ENCODE results near the gene SIRPG. TPM values are rescaled to one million over a fixed set of nuclear protein-coding genes. Genes with fewer than 3 reads are reported as not detected.
"Not testable (repeated sequence)": the region's sequence is repeated elsewhere in the genome, so short reads cannot be mapped to it uniquely, and the experiment has no call there.

Gene SIRPG
- total RNA-seq, 2 donors from 2014 or later, result 37.0 to 55.4 TPM

- Mint-ChIP-seq H3K4me1 (ENCODE audit: low read depth) (peaks cover 88% of the 10 kb centered on the region), H3K36me3 (ENCODE audit: insufficient read depth in 2 of 2) (peaks cover 4 to 21% of the 10 kb centered on the region in 2 donors), H3K27ac (peak overlapping the region; percentile 31), H3K4me3 (peak overlapping the region in 1 of 2 donors; percentile 30), H3K27me3 (ENCODE audit: low read depth) (no peaks in the 10 kb centered on the region), H3K9me3 (no peaks in the 10 kb centered on the region)
- DNase-seq (no peak), ATAC-seq (replicated peaks in 1 of 2) (no peak)
Measured at GRCh38 chr20:1626528-1627199, 30.9 kb downstream of the SIRPG start.

- DNase-seq (no peak), ATAC-seq (replicated peaks in 1 of 2) (peak; percentile 52 to 63)
- no peaks in the 10 kb centered on the region for H3K9me3 Mint-ChIP-seq
- H3K27ac Mint-ChIP-seq, result peak overlapping the region; percentile 75
- no peaks in the 10 kb centered on the region for H3K27me3 Mint-ChIP-seq (ENCODE audit: low read depth)
- peak overlapping the region; percentile 41 to 77 for H3K4me3 Mint-ChIP-seq
- H3K4me1 Mint-ChIP-seq (ENCODE audit: low read depth), result peaks cover 92% of the 10 kb centered on the region
- H3K36me3 Mint-ChIP-seq (ENCODE audit: insufficient read depth in 2 of 2), result peaks cover 4 to 21% of the 10 kb centered on the region in 2 donors
Measured at GRCh38 chr20:1625083-1625690, 32.4 kb downstream of the SIRPG start.

DNA sequence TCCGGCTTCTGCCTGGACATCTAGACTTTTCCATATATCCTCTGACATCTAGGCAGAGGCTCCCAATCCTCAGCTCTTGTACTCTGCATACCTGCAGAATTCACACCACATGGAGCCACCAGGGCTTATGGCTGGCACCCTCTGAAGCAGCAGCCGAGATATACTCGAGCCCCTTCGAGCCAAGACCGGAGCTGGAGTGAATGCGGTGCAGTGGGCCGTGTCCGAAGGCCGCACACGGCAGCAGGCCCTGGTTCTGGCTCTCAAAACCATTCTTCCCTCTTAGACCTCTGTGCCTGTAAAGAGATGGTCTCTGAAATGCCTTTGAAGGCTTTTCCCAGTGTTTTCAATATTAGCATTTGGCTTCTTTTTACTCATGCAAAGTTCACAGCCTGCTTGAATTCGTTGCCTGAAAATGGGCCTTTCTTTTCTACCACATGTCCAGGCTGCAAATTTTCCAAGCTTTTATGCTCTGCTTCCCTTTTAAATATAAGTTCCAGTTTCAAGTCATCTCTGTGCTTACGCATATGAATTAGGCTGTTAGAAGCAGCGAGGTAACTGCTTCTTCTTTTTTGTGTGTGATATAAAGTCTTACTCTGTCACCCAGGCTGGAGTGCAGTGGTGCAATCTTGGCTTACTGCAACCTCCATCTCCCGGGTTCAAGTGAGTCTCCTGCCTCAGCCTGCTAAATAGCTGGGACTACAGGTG is 33.9 kb downstream of the SIRPG start:
- Mint-ChIP-seq H3K9me3 (peaks cover 4% of the 10 kb centered on the region in 2 donors), H3K27ac (no peak overlapping the region), H3K27me3 (ENCODE audit: low read depth) (no peaks in the 10 kb centered on the region), H3K36me3 (ENCODE audit: insufficient read depth in 2 of 2) (peaks cover 4 to 15% of the 10 kb centered on the region in 2 donors), H3K4me3 (no peak overlapping the region), H3K4me1 (ENCODE audit: low read depth) (peaks cover 97% of the 10 kb centered on the region)
- DNase-seq, result no peak
- no peak for ATAC-seq (replicated peaks in 1 of 2)

GRCh38 chr20:1622450-1622849 is 35.1 kb downstream of the SIRPG start:
- H3K27me3 Mint-ChIP-seq (ENCODE audit: low read depth), result no peaks in the 10 kb centered on the region
- H3K9me3 Mint-ChIP-seq, result peaks cover 6 to 7% of the 10 kb centered on the region in 2 donors
- peaks cover 3 to 12% of the 10 kb centered on the region in 2 donors for H3K36me3 Mint-ChIP-seq (ENCODE audit: insufficient read depth in 2 of 2)
- DNase-seq (no peak), ATAC-seq (replicated peaks in 1 of 2) (peak; percentile 14 to 42)
- peaks cover 89% of the 10 kb centered on the region for H3K4me1 Mint-ChIP-seq (ENCODE audit: low read depth)
- peak overlapping the region; percentile 6 for H3K27ac Mint-ChIP-seq
- H3K4me3 Mint-ChIP-seq, result peak overlapping the region; percentile 1 to 3

DNA sequence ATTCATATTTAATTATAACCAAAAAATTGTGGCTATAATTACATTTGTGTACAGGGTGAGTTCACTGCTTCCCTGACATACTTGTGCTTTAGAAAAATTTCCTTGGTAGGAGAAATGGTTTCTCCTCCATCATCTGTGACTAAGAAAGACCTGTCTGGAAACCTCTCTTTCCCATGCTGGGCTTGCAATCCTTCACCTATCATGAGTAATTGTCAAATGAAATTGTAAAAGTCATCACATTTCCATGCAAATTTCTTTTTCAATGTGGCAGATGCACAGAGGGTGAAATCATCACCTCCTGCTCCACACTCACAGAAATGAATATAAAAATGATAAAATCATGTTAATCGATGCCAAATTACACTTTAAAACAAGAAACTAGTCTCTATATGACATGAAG is 36.3 kb downstream of the SIRPG start:
- Mint-ChIP-seq H3K4me3 (peak overlapping the region in 1 of 2 donors; percentile 4), H3K9me3 (peaks cover 6 to 7% of the 10 kb centered on the region in 2 donors), H3K27ac (peak overlapping the region; percentile 24), H3K36me3 (ENCODE audit: insufficient read depth in 2 of 2) (peaks cover 3 to 11% of the 10 kb centered on the region in 2 donors), H3K27me3 (ENCODE audit: low read depth) (no peaks in the 10 kb centered on the region), H3K4me1 (ENCODE audit: low read depth) (peaks cover 77% of the 10 kb centered on the region)
- no peak for ATAC-seq (replicated peaks in 1 of 2)
- DNase-seq, result no peak

DNA sequence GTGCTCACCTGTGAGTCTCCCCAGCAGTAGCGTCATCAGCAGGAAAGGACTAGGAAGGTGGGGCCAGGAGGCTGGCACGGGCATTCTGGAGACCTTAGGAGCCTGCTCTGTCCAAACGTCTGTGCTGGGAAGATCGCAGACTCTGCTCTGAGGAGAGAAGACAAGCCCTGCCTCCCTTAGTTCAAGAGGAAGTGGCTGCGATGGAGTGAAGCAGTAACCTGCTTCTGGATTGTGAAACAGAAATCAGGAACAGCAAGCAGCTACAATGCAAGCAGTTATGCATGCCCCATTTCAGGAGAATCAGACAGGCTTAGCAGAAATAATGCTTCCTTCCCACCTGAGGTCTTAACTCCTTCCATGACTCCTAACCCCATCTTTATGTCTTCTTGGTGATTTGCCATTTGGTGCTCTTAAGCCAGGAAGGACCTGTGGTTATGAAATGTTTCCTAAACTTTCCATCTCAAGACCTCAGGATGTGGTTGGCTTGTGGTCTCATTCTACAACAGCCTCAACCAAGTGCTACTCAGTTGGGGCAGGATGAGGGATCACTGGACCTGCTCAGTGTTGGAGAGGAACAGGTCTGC is 37.6 kb downstream of the SIRPG start, which contains the start of gene SIRPB1:
Gene SIRPB1, minus strand, starts transcription at position 149 of the 584 bp plus-strand sequence. Its CDS starts 65 bp downstream, at position 84.
- Mint-ChIP-seq H3K9me3 (peaks cover 6 to 7% of the 10 kb centered on the region in 2 donors), H3K27ac (peak within 1 kb of the TSS; percentile 14), H3K4me3 (peak within 1 kb of the TSS; percentile 18 to 45), H3K27me3 (ENCODE audit: low read depth) (no peaks in the 10 kb centered on the region), H3K4me1 (ENCODE audit: low read depth) (peaks cover 64% of the 10 kb centered on the region), H3K36me3 (ENCODE audit: insufficient read depth in 2 of 2) (peaks cover 3 to 11% of the 10 kb centered on the region in 2 donors)
- DNase-seq (peak in 1 of 2 donors; percentile 28), ATAC-seq (replicated peaks in 1 of 2) (peak; percentile 52 to 54)

DNA sequence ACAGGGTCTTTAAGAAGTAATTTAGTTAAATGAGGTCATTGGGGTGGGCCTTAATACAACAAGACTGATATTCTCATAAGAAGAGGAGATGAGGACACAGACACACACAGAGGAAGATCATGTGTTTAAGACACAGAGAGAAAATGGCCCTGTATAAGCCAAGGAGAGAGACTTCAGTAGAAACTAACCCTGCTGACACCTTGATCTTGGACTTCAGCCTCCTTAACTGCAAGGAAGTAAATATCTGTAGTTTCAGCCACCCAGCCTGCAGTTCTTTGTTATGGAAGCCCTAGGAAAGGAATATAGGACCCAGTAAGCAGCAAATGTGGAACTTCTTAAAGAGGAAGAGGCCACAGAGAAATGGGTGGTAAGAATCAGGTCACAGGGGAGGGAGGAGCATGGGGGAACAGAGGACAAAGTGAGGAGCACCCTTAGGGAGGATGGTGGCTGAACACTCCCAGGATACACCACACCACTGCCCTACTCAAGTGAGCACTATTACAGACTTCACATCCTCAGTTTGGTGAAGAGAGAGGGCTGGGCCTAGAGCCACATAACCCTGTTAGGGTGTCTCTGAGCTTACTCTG is 38.5 kb downstream of the SIRPG start:
- ATAC-seq (replicated peaks in 1 of 2) (no peak), DNase-seq (no peak)
- Mint-ChIP-seq H3K27me3 (ENCODE audit: low read depth) (no peaks in the 10 kb centered on the region), H3K9me3 (peaks cover 6 to 7% of the 10 kb centered on the region in 2 donors), H3K4me1 (ENCODE audit: low read depth) (peaks cover 55% of the 10 kb centered on the region), H3K27ac (no peak overlapping the region), H3K4me3 (peak overlapping the region in 1 of 2 donors; percentile 4), H3K36me3 (ENCODE audit: insufficient read depth in 2 of 2) (peaks cover 3 to 11% of the 10 kb centered on the region in 2 donors)

GRCh38 chr20:1618479-1618878 is 39.1 kb downstream of the SIRPG start:
- no peaks in the 10 kb centered on the region for H3K27me3 Mint-ChIP-seq (ENCODE audit: low read depth)
- ATAC-seq (replicated peaks in 1 of 2) (no peak), DNase-seq (no peak)
- H3K36me3 Mint-ChIP-seq (ENCODE audit: insufficient read depth in 2 of 2), result peaks cover 3 to 11% of the 10 kb centered on the region in 2 donors
- no peak overlapping the region for H3K27ac Mint-ChIP-seq
- no peak overlapping the region for H3K4me3 Mint-ChIP-seq
- H3K4me1 Mint-ChIP-seq (ENCODE audit: low read depth), result peaks cover 49% of the 10 kb centered on the region
- peaks cover 6 to 7% of the 10 kb centered on the region in 2 donors for H3K9me3 Mint-ChIP-seq

DNA sequence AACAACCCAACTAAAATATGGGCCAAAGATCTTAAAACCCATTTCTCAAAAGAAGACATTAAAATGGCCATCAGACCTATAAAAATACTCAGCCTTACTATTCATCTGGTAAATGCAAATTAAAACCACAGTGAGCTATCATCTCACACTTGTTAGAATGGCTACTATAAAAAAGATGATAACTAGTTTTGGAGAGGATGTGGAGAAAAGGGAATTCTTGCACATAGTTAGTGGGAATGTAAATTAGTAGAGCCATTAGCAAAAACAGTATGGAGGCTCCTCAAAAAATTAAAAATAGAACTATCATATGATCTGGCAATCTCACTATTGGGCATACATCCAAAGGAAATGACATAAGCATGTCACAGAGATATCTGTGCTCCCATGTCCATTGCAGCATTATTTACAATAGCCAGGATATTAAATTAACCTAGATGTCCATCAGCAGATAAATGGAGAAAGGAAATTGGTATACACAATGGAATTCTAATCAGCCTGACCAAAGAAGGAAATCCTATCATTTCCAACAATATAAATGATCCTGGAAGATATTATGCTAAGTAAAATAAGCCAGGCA is 40.6 kb downstream of the SIRPG start:
- no peaks in the 10 kb centered on the region for H3K27me3 Mint-ChIP-seq (ENCODE audit: low read depth)
- DNase-seq (no peak), ATAC-seq (replicated peaks in 1 of 2) (no peak)
- H3K4me1 Mint-ChIP-seq (ENCODE audit: low read depth), result peaks cover 34% of the 10 kb centered on the region
- no peak overlapping the region for H3K4me3 Mint-ChIP-seq
- H3K27ac Mint-ChIP-seq, result no peak overlapping the region
- peaks cover 6 to 7% of the 10 kb centered on the region in 2 donors for H3K9me3 Mint-ChIP-seq
- peaks cover 3 to 11% of the 10 kb centered on the region in 2 donors for H3K36me3 Mint-ChIP-seq (ENCODE audit: insufficient read depth in 2 of 2)

DNA sequence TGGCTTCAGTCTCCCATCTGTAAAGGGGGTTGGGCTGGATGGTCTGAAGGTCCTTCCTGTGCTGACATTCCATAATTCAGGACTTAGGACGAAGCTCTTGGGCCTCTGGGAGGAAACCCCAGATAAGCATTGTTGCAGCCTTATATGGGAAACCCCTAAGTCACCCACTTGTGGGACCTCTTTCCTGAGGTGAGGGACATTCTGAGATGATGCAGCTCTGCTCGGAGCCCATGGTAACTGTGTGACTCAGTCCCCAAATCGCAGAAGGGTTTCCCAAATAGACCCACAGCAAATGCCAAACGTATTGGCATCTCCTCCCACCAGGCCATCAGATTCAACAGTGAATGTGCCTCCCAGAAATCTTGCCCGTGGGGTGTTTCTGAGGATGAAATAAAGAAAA is 47.2 kb downstream of the SIRPG start:
- not testable (repeated sequence) for H3K4me3 Mint-ChIP-seq; H3K9me3 Mint-ChIP-seq; H3K4me1 Mint-ChIP-seq (ENCODE audit: low read depth); H3K36me3 Mint-ChIP-seq (ENCODE audit: insufficient read depth in 2 of 2); H3K27ac Mint-ChIP-seq; DNase-seq; H3K27me3 Mint-ChIP-seq (ENCODE audit: low read depth)
- peak in 1 of 2 donors; percentile 73 for ATAC-seq (replicated peaks in 1 of 2)

GRCh38 chr20:1608678-1609347 is 48.8 kb downstream of the SIRPG start:
- H3K27me3 Mint-ChIP-seq (ENCODE audit: low read depth); H3K9me3 Mint-ChIP-seq; H3K4me1 Mint-ChIP-seq (ENCODE audit: low read depth); H3K27ac Mint-ChIP-seq; H3K36me3 Mint-ChIP-seq (ENCODE audit: insufficient read depth in 2 of 2); H3K4me3 Mint-ChIP-seq; DNase-seq: not testable (repeated sequence)
- peak; percentile 15 to 54 for ATAC-seq (replicated peaks in 1 of 2)

GRCh38 chr20:1600736-1601135 is 56.8 kb downstream of the SIRPG start:
- Mint-ChIP-seq H3K4me3 (no peak overlapping the region), H3K27ac (no peak overlapping the region), H3K4me1 (ENCODE audit: low read depth) (no peaks in the 10 kb centered on the region), H3K27me3 (ENCODE audit: low read depth) (no peaks in the 10 kb centered on the region), H3K9me3 (no peaks in the 10 kb centered on the region), H3K36me3 (ENCODE audit: insufficient read depth in 2 of 2) (no peaks in the 10 kb centered on the region)
- DNase-seq (no peak), ATAC-seq (replicated peaks in 1 of 2) (no peak)

Data from activated T-cell treated with anti-CD3 and anti-CD28 coated beads, Interleukin-2, amount 50 U/mL, for 72 hours (primary cell).